Neural cell (in vitro differentiated cells): ENCODE data around the gene NUDCD2.

Source experiments
- CTCF ChIP-seq: fragments of 450-650 bp; IDR thresholded peaks from 2 replicates; pipeline ENCODE4 v1.5.1; 2014; ENCODE audit warnings: antibody characterized with exemption, mild to moderate bottlenecking, moderate library complexity; ENCODE audit not compliant: poor library complexity, severe bottlenecking
- REST ChIP-seq: IDR thresholded peaks from 2 replicates; pipeline ENCODE4 v1.6.1; 2012; ENCODE audit warnings: borderline replicate concordance

GRCh38 chr5:163506726-163507125 is 46.8 kb upstream of the NUDCD2 start:
- no peak for TF ChIP-seq CTCF
- no peak for TF ChIP-seq REST
